GM06990 (cell line): ENCODE data around the gene STK11.
"Not testable (repeated sequence)": the region's sequence is repeated elsewhere in the genome, so short reads cannot be mapped to it uniquely, and the experiment has no call there.

Experiments
- DNase-seq: peaks from one replicate; pipeline ENCODE4 v3.0.0-alpha.2; 2011; ENCODE audit not compliant: insufficient read length; ENCODE audit errors: extremely low read depth
- H3K27me3 ChIP-seq: replicated peaks from 2 replicates; pipeline ENCODE4 v1.6.0; 2011; ENCODE audit warnings: low read length; ENCODE audit not compliant: control insufficient read depth, insufficient read depth
- H3K36me3 ChIP-seq: 2 replicates; pipeline ENCODE4 v1.5.1; 2011; ENCODE audit warnings: low read length; ENCODE audit not compliant: control insufficient read depth, insufficient read depth
- H3K4me3 ChIP-seq: replicated peaks from 2 replicates; pipeline ENCODE4 v1.5.1; 2011; ENCODE audit warnings: low read depth, mild to moderate bottlenecking, control low read depth, low read length
- CTCF ChIP-seq: IDR thresholded peaks from 2 replicates; pipeline ENCODE4 v1.5.1; 2011; ENCODE audit warnings: low read length, control low read depth, mild to moderate bottlenecking, inconsistent platforms; ENCODE audit not compliant: insufficient read depth, poor library complexity, severe bottlenecking

STK11 gene

GRCh38 chr19:1241417-1242095, 36.0 kb downstream of the STK11 start, which contains the start of gene ATP5F1D:
TSS of gene ATP5F1D (plus strand) at chr19:1241751. CDS start at chr19:1241851, 100 bp downstream.
- no peak for TF ChIP-seq CTCF
- Histone ChIP-seq H3K27me3 (no peaks in the 10 kb centered on the region), H3K36me3 (peaks cover 2% of the 10 kb centered on the region), H3K4me3 (peak within 1 kb of the TSS; percentile 88)
- DNase-seq, result peak; percentile 96

- Histone ChIP-seq H3K36me3 (peaks cover 2% of the 10 kb centered on the region), H3K27me3 (no peaks in the 10 kb centered on the region), H3K4me3 (peak overlapping the region; percentile 54)
- peak; percentile 79 for DNase-seq
- TF ChIP-seq CTCF, result peak; percentile 98
These were observed 38.5 kb downstream of the STK11 start for GRCh38 chr19:1243768-1244692.

GRCh38 chr19:1244693-1245451, 39.3 kb downstream of the STK11 start:
- H3K27me3 ChIP-seq, result no peaks in the 10 kb centered on the region
- TF ChIP-seq CTCF, result no peak
- peaks cover 2% of the 10 kb centered on the region for H3K36me3 ChIP-seq
- no peak for DNase-seq
- H3K4me3 ChIP-seq, result peak overlapping the region; percentile 54

GRCh38 chr19:1245494-1246264, 40.1 kb downstream of the STK11 start:
- peaks cover 2% of the 10 kb centered on the region for H3K36me3 ChIP-seq
- TF ChIP-seq CTCF, result no peak
- DNase-seq, result no peak
- H3K4me3 ChIP-seq, result no peak overlapping the region
- no peaks in the 10 kb centered on the region for H3K27me3 ChIP-seq

- H3K36me3 ChIP-seq, DNase-seq, H3K4me3 ChIP-seq, H3K27me3 ChIP-seq: not testable (repeated sequence)
These were observed 40.9 kb downstream of the STK11 start for GRCh38 chr19:1246265-1247087.
